Measurements from ENCODE around the gene RYR1.

- TF ChIP-seq REST (IDR thresholded peaks at IDR 0.05; ENCODE audit: low read depth): no peak
- TF ChIP-seq MAX (IDR thresholded peaks at IDR 0.05): no peak
- no peak for TF ChIP-seq CTCF (IDR thresholded peaks at IDR 0.05 in 2 of 3, conservative IDR thresholded peaks at IDR 0.05 in 1 of 3; ENCODE audit: borderline replicate concordance in 1 of 3, insufficient read depth in 1 of 3, low read depth in 2 of 3, low read length in 2 of 3)
- no peak for TF ChIP-seq POLR2A (IDR thresholded peaks at IDR 0.05; ENCODE audit: borderline replicate concordance, extremely low read depth, insufficient read depth, insufficient read length)
- no peak for TF ChIP-seq SP1 (IDR thresholded peaks at IDR 0.05; ENCODE audit: low read depth)
- no peak for TF ChIP-seq EZH2phosphoT487 (IDR thresholded peaks at IDR 0.05; ENCODE audit: borderline replicate concordance)
- TF ChIP-seq ZFX (IDR thresholded peaks at IDR 0.05): no peak
- no peak for TF ChIP-seq CEBPB (IDR thresholded peaks at IDR 0.05; ENCODE audit: low read depth)
- TF ChIP-seq EZH2 (IDR thresholded peaks at IDR 0.05): no peak
- no peak for TF ChIP-seq POLR2AphosphoS5 (IDR thresholded peaks at IDR 0.05; ENCODE audit: low read depth, low read length)
- TF ChIP-seq SIN3A (IDR thresholded peaks at IDR 0.05; ENCODE audit: low read depth): no peak
- no peak for TF ChIP-seq RAD21 (IDR thresholded peaks at IDR 0.05; ENCODE audit: low read depth)
- TF ChIP-seq ATF3 (IDR thresholded peaks at IDR 0.05): no peak
- TF ChIP-seq CBX3 (IDR thresholded peaks at IDR 0.05; ENCODE audit: low read depth): no peak
Observed at GRCh38 chr19:38457202-38457601, 23.7 kb downstream of the RYR1 start.

Data from HCT116 (cell line).